Measurements from ENCODE around the gene PCDH15. TPM values are rescaled to one million over a fixed set of nuclear protein-coding genes. Genes with fewer than 3 reads are reported as not detected.

Gene PCDH15
- polyA plus RNA-seq, 1 of the 3 experiments (the other 2 are of a cell fraction) = 0.03 TPM

DNA sequence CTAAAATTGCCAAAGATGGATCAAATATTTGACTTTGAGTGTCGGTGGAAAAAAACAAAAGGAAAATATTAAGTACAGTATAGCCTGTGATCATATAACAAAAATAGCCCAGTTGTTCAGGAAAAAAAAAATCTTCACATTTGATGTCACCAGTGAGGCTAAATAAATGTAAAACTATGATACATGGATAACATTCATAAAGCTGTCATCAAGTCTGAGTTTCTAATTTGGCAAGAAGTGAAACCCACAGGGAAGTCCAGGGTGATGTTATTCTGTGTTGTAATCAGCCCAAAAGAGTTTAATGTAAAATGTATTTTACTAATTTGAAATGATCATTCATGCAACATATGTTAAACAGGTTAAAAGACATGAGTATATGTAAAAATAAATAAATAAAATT lies 908.0 kb downstream of the PCDH15 start:
- Histone ChIP-seq H3F3A (replicated peaks; ENCODE audit: insufficient read depth) (no peaks in the 10 kb centered on the region), H3K4me2 (no peak overlapping the region), H4K20me1 (ENCODE audit: insufficient read depth) (no peaks in the 10 kb centered on the region), H3K9me2 (no peaks in the 10 kb centered on the region), H3K9ac (no peak overlapping the region), H3K79me2 (ENCODE audit: insufficient read depth) (no peaks in the 10 kb centered on the region), H3K36me3 (replicated peaks in 1 of 2; ENCODE audit: control insufficient read depth in 1 of 2, insufficient read depth in 2 of 2, low read length in 1 of 2) (no peaks in the 10 kb centered on the region), H3K27ac (ENCODE audit: low read depth in 2 of 2, low read length in 1 of 2) (no peak overlapping the region), H3K4me1 (ENCODE audit: control insufficient read depth in 1 of 2, insufficient read depth in 2 of 2, low read depth in 1 of 2, low read length in 1 of 2) (no peaks in the 10 kb centered on the region; a peak in 1 of 4 replicates), H3K9me3 (no peaks in the 10 kb centered on the region), H3K27me3 (ENCODE audit: insufficient read depth) (no peaks in the 10 kb centered on the region), H3K4me3 (ENCODE audit: low read depth in 2 of 2, low read length in 1 of 2) (no peak overlapping the region), H2AFZ (ENCODE audit: low read depth) (no peak overlapping the region)
- ChIA-PET POLR2A (no interaction called here), CTCF (no interaction called here)
- TF ChIP-seq, protein P1, sequence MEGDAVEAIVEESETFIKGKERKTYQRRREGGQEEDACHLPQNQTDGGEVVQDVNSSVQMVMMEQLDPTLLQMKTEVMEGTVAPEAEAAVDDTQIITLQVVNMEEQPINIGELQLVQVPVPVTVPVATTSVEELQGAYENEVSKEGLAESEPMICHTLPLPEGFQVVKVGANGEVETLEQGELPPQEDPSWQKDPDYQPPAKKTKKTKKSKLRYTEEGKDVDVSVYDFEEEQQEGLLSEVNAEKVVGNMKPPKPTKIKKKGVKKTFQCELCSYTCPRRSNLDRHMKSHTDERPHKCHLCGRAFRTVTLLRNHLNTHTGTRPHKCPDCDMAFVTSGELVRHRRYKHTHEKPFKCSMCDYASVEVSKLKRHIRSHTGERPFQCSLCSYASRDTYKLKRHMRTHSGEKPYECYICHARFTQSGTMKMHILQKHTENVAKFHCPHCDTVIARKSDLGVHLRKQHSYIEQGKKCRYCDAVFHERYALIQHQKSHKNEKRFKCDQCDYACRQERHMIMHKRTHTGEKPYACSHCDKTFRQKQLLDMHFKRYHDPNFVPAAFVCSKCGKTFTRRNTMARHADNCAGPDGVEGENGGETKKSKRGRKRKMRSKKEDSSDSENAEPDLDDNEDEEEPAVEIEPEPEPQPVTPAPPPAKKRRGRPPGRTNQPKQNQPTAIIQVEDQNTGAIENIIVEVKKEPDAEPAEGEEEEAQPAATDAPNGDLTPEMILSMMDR (IDR thresholded peaks at IDR 0.05) = no peak
- TF ChIP-seq RCOR1 (IDR thresholded peaks at IDR 0.05; ENCODE audit: low read length) (no peak), SIN3A (IDR thresholded peaks at IDR 0.05; ENCODE audit: borderline replicate concordance, low read depth, low read length) (no peak), TAF1 (IDR thresholded peaks at IDR 0.05; ENCODE audit: borderline replicate concordance, low read depth, low read length) (no peak), FOXJ3 (CRISPR knock-in tag; IDR thresholded peaks at IDR 0.05) (no peak), NRF1 (IDR thresholded peaks at IDR 0.05; ENCODE audit: low read depth, low read length) (no peak), USF2 (IDR thresholded peaks at IDR 0.05; ENCODE audit: borderline replicate concordance, low read depth, low read length) (no peak), GATA2 (CRISPR knock-in tag; IDR thresholded peaks at IDR 0.05) (no peak), TCF12 (IDR thresholded peaks at IDR 0.05) (no peak), POLR2AphosphoS5 (IDR thresholded peaks at IDR 0.05; ENCODE audit: low read depth, low read length) (no peak), CHD2 (IDR thresholded peaks at IDR 0.05; ENCODE audit: low read length, partially characterized antibody) (no peak), TEAD4 (IDR thresholded peaks at IDR 0.05; ENCODE audit: borderline replicate concordance, insufficient read depth) (no peak), YY1 (IDR thresholded peaks at IDR 0.05; ENCODE audit: low read depth) (no peak), FOSL2 (IDR thresholded peaks at IDR 0.05; ENCODE audit: borderline replicate concordance, low read depth) (no peak), MEF2A (IDR thresholded peaks at IDR 0.05; ENCODE audit: borderline replicate concordance, low read depth) (no peak)
- TF ChIP-seq, protein P2, sequence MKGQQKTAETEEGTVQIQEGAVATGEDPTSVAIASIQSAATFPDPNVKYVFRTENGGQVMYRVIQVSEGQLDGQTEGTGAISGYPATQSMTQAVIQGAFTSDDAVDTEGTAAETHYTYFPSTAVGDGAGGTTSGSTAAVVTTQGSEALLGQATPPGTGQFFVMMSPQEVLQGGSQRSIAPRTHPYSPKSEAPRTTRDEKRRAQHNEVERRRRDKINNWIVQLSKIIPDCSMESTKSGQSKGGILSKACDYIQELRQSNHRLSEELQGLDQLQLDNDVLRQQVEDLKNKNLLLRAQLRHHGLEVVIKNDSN (IDR thresholded peaks at IDR 0.05; ENCODE audit: borderline replicate concordance, low read depth) = no peak
- 58% methylated on average over 1 of the region's 1 CpG for WGBS (ENCODE audit: low lambda C conversion rate)
- DNase-seq = no peak
